Activated CD8-positive, alpha-beta T cell treated with anti-CD3 and anti-CD28 coated beads for 36 hours (primary cell): Measurements from ENCODE around the gene MUC12. TPM values are rescaled to one million over a fixed set of nuclear protein-coding genes. Genes with fewer than 3 reads are reported as not detected.
"Not testable (repeated sequence)": the region's sequence is repeated elsewhere in the genome, so short reads cannot be mapped to it uniquely, and the experiment has no call there.

Experiments used
- ATAC-seq: fragments of 200-7000 bp; cut with Tn5 transposase; one replicate; pipeline ENCODE4 v1.10.0; 2021; ENCODE audit warnings: mild to moderate bottlenecking, moderate library complexity
- CTCF ChIA-PET: fragments of 350-600 bp; sonication (Branson Sonifier 250); formaldehyde crosslinking; loops from one replicate; lab custom pipeline; 2021; ENCODE audit warnings: antibody characterized with exemption; lab: Charles Lee
- POLR2A ChIA-PET: fragments of 350-600 bp; sonication (Branson Sonifier 250); formaldehyde crosslinking; loops from one replicate; lab custom pipeline; 2021; ENCODE audit warnings: antibody characterized with exemption; lab: Charles Lee
- DNase-seq: peaks from one replicate; pipeline ENCODE4 v3.0.0-alpha.2; 2020
- H3K27ac Mint-ChIP-seq: one replicate; pipeline ENCODE4 v1.8.0; 2021; ENCODE audit warnings: mild to moderate bottlenecking, mixed read lengths
- H3K27me3 Mint-ChIP-seq: one replicate; pipeline ENCODE4 v1.8.0; 2021; ENCODE audit warnings: mixed read lengths
- H3K36me3 Mint-ChIP-seq: one replicate; pipeline ENCODE4 v1.8.0; 2021; ENCODE audit warnings: low read depth, mixed read lengths
- H3K4me1 Mint-ChIP-seq: one replicate; pipeline ENCODE4 v1.8.0; 2021; ENCODE audit warnings: low read depth, mixed read lengths
- H3K4me3 Mint-ChIP-seq: one replicate; pipeline ENCODE4 v1.8.0; 2021; ENCODE audit warnings: mild to moderate bottlenecking, moderate library complexity, mixed read lengths
- H3K9me3 Mint-ChIP-seq: one replicate; pipeline ENCODE4 v1.8.0; 2021; ENCODE audit warnings: mixed read lengths
- intact Hi-C: fragments of 100-400 bp; cut with micrococcal nuclease; formaldehyde crosslinking; loops from one replicate; pipeline ENCODE4 v1.10.0; 2022
- total RNA-seq, 2 experiments: library from RNA; stranded (reverse); gene quantifications; one replicate each; pipeline ENCODE4 v1.2.3, GENCODE V29; 2021
- TF ChIP-seq, protein P1 (sequence below): fragments of 200-600 bp; IDR thresholded peaks from one replicate; pipeline ENCODE4 v1.8.0; 2022; ENCODE audit warnings: antibody characterized with exemption, mild to moderate bottlenecking

MUC12 gene
- total RNA-seq, 2 experiments from 2014 or later = 0.54 TPM; not detected in 1

DNA sequence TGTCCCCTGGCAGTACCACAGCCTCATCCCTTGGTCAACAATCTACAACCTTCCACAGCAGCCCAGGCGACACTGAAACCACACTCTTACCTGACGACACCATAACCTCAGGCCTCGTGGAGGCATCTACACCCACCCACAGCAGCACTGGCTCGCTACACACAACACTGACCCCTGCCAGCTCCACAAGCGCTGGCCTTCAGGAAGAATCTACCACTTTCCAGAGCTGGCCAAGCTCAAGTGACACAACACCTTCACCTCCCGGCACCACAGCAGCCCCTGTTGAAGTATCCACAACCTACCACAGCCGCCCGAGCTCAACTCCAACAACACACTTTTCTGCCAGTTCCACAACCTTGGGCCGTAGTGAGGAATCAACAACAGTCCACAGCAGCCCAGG lies 30.0 kb downstream of the MUC12 start:
- H3K9me3 Mint-ChIP-seq, H3K4me1 Mint-ChIP-seq, H3K27ac Mint-ChIP-seq, ATAC-seq, POLR2A ChIA-PET, H3K27me3 Mint-ChIP-seq, DNase-seq, H3K36me3 Mint-ChIP-seq, CTCF ChIA-PET, H3K4me3 Mint-ChIP-seq, intact Hi-C loops: not testable (repeated sequence)

DNA sequence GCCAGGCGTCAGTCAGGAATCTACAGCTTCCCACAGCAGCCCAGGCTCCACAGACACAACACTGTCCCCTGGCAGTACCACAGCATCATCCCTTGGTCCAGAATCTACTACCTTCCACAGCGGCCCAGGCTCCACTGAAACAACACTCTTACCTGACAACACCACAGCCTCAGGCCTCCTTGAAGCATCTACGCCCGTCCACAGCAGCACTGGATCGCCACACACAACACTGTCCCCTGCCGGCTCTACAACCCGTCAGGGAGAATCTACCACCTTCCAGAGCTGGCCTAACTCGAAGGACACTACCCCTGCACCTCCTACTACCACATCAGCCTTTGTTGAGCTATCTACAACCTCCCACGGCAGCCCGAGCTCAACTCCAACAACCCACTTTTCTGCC lies 30.7 kb downstream of the MUC12 start:
- H3K4me1 Mint-ChIP-seq, DNase-seq, CTCF ChIA-PET: not testable (repeated sequence)

DNA sequence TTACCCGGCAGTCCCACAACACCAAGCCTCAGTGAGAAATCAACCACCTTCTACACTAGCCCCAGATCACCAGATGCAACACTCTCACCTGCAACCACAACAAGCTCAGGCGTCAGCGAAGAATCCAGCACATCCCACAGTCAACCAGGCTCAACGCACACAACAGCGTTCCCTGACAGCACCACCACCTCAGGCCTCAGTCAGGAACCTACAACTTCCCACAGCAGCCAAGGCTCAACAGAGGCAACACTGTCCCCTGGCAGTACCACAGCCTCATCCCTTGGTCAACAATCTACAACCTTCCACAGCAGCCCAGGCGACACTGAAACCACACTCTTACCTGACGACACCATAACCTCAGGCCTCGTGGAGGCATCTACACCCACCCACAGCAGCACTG lies 33.0 kb downstream of the MUC12 start:
- H3K4me1 Mint-ChIP-seq, H3K4me3 Mint-ChIP-seq, H3K27ac Mint-ChIP-seq, H3K9me3 Mint-ChIP-seq, CTCF ChIA-PET, H3K36me3 Mint-ChIP-seq, intact Hi-C loops, ATAC-seq, H3K27me3 Mint-ChIP-seq, DNase-seq, POLR2A ChIA-PET: not testable (repeated sequence)

More for the DNA sequence above, 30.7 kb downstream of the MUC12 start:
- POLR2A ChIA-PET, H3K36me3 Mint-ChIP-seq, H3K4me3 Mint-ChIP-seq, H3K27me3 Mint-ChIP-seq, intact Hi-C loops, H3K9me3 Mint-ChIP-seq, H3K27ac Mint-ChIP-seq, ATAC-seq: not testable (repeated sequence)

DNA sequence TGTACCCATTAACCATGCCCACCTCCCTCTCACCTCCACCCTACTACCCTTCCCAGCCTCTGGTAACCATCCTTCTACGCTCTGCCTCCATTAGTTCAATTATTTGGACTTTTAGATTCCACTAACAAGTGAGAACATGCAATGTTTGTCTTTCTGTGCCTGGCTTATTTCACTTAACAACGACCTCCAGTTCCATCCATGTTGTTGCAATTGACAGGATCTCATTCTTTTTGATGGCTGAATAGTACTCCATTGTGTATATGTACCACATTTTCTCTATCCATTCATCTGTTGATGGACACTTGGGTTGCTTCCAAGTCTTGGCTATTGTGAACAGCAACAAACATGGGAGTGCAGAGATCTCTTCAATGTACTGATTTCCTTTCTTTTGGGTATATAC lies 38.0 kb downstream of the MUC12 start:
- H3K9me3 Mint-ChIP-seq, ATAC-seq, POLR2A ChIA-PET, H3K27me3 Mint-ChIP-seq, H3K4me3 Mint-ChIP-seq, H3K27ac Mint-ChIP-seq, intact Hi-C loops, DNase-seq, H3K36me3 Mint-ChIP-seq, CTCF ChIA-PET, H3K4me1 Mint-ChIP-seq: not testable (repeated sequence)

DNA sequence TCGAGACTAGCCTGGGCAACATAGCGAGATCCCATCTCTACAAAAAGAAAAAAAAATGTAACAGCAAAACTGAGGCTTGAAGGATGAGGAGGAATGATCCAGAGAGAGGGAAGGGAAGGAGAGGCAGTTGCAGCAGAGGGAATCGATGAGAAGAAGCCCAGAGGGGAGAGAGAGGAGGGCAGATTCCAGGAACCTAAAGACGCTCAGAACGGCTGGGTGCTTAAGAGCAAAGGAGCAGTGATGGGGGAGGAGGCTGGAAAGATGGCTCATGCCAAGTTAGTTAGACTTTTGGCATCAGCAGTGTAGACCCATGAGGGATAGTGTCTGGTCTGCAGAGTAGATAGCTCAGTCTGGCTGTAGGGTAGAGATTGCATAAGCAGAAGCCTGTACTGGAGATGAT lies 40.3 kb downstream of the MUC12 start:
- ChIA-PET CTCF (interaction anchor here (1.0 kb wide), 1 partner anchor 49 kb away, joined by 3 read pairs; no protein-coding TSS in a partner anchor), POLR2A (no interaction called here)
- intact Hi-C loops = no loop called here
- Mint-ChIP-seq H3K27me3 (no peaks in the 10 kb centered on the region), H3K4me1 (no peaks in the 10 kb centered on the region), H3K9me3 (no peaks in the 10 kb centered on the region), H3K36me3 (no peaks in the 10 kb centered on the region), H3K27ac (no peak overlapping the region), H3K4me3 (no peak overlapping the region)
- DNase-seq (no peak), ATAC-seq (no peak)
- TF ChIP-seq, protein P1, sequence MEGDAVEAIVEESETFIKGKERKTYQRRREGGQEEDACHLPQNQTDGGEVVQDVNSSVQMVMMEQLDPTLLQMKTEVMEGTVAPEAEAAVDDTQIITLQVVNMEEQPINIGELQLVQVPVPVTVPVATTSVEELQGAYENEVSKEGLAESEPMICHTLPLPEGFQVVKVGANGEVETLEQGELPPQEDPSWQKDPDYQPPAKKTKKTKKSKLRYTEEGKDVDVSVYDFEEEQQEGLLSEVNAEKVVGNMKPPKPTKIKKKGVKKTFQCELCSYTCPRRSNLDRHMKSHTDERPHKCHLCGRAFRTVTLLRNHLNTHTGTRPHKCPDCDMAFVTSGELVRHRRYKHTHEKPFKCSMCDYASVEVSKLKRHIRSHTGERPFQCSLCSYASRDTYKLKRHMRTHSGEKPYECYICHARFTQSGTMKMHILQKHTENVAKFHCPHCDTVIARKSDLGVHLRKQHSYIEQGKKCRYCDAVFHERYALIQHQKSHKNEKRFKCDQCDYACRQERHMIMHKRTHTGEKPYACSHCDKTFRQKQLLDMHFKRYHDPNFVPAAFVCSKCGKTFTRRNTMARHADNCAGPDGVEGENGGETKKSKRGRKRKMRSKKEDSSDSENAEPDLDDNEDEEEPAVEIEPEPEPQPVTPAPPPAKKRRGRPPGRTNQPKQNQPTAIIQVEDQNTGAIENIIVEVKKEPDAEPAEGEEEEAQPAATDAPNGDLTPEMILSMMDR = no peak

DNA sequence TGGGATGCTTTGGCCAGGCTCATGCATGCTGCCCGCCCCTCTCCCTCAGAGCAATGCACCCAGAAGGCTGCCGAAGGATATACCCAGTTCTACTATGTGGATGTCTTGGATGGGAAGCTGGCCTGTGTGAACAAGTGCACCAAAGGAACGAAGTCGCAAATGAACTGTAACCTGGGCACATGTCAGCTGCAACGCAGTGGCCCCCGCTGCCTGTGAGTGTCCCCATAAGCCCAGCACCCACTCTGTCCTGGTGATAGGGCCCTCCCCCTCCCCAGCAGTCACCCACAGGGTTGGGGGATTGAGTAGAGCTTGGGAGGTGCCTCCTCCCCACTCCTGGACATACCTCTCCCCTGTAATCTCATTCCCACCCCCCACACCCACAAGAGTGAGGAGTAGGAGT lies 43.6 kb downstream of the MUC12 start:
- ATAC-seq = no peak
- H3K36me3 Mint-ChIP-seq = no peaks in the 10 kb centered on the region
- H3K27me3 Mint-ChIP-seq = no peaks in the 10 kb centered on the region

DNA sequence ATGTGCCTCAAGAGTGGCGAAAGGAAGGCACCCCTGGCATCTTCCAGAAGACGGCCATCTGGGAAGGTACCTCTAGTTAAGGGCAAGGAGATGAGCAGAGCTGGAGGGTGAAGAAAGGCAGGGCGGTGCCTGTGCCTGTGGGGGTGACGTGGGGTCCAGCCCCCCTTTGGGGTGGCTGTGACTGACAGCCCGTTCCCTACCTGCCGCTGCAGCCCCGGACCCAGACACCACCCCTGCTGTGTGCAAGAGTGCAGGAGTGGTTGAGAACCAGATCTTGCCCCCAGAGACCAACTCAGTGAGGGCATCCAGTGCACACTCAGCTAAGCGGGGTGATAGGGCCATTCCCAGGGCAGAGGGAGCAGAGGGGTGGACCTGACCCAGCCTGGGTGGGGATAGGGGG lies 46.3 kb downstream of the MUC12 start:
- CTCF ChIA-PET = no interaction called here
- intact Hi-C loops = no loop called here
- TF ChIP-seq, protein P1 = no peak
- Mint-ChIP-seq H3K4me3 (peak overlapping the region; percentile 77), H3K4me1 (peaks cover 18% of the 10 kb centered on the region), H3K9me3 (no peaks in the 10 kb centered on the region), H3K36me3 (no peaks in the 10 kb centered on the region), H3K27ac (no peak overlapping the region), H3K27me3 (no peaks in the 10 kb centered on the region)
- DNase-seq = no peak
- no peak for ATAC-seq
- POLR2A ChIA-PET = no interaction called here

More for the DNA sequence above, 43.6 kb downstream of the MUC12 start:
- DNase-seq = no peak
- Mint-ChIP-seq H3K27ac (no peak overlapping the region), H3K9me3 (no peaks in the 10 kb centered on the region), H3K4me1 (peaks cover 12% of the 10 kb centered on the region), H3K4me3 (no peak overlapping the region)
- intact Hi-C loops = no loop called here
- CTCF ChIA-PET = no interaction called here
- TF ChIP-seq, protein P1 = no peak
- POLR2A ChIA-PET = no interaction called here
